Mesenchymal stem cell (in vitro differentiated cells and primary cell): ENCODE data around the gene PLA2G2C.

ENCODE experiments used
- DNase-seq: peaks from one replicate; pipeline ENCODE4 v3.0.0-alpha.2; 2013
- H2AFZ ChIP-seq: one replicate; pipeline ENCODE4 v1.6.1; 2013; ENCODE audit warnings: low read depth, mild to moderate bottlenecking, control low read depth, inconsistent platforms, low read length, moderate library complexity
- H2AK5ac ChIP-seq: 2 replicates; pipeline ENCODE4 v1.6.1; 2013; ENCODE audit warnings: low read length, moderate library complexity, mild to moderate bottlenecking, inconsistent platforms; ENCODE audit not compliant: severe bottlenecking
- H2BK120ac ChIP-seq: one replicate; pipeline ENCODE4 v1.6.1; 2013; ENCODE audit warnings: low read depth, mild to moderate bottlenecking, inconsistent platforms, low read length, moderate library complexity
- H2BK12ac ChIP-seq, 2 experiments: one replicate each; pipeline ENCODE4 v1.6.1; 2013; ENCODE audit warnings: inconsistent platforms in 2 of 2, low read length in 2 of 2, mild to moderate bottlenecking in 2 of 2, moderate library complexity in 2 of 2, control low read depth in 1 of 2
- H2BK15ac ChIP-seq: one replicate; pipeline ENCODE4 v1.6.1; 2013; ENCODE audit warnings: mild to moderate bottlenecking, low read depth, inconsistent platforms; ENCODE audit not compliant: poor library complexity, severe bottlenecking
- H2BK5ac ChIP-seq: 2 replicates; pipeline ENCODE4 v1.6.1; 2013; ENCODE audit warnings: low read depth, mild to moderate bottlenecking, low read length, control low read depth, inconsistent platforms; ENCODE audit not compliant: poor library complexity, severe bottlenecking
- H3K14ac ChIP-seq, 2 experiments: one replicate each; pipeline ENCODE4 v1.6.1; 2013; ENCODE audit warnings: inconsistent platforms in 2 of 2, low read length in 2 of 2, control low read depth in 1 of 2, mild to moderate bottlenecking in 1 of 2, moderate library complexity in 1 of 2
- H3K18ac ChIP-seq, 2 experiments: one replicate each; pipeline ENCODE4 v1.6.1; 2013; ENCODE audit warnings: inconsistent platforms in 2 of 2, low read length in 2 of 2, control low read depth in 1 of 2, low read depth in 1 of 2, mild to moderate bottlenecking in 1 of 2
- H3K23ac ChIP-seq, 2 experiments: one replicate each; pipeline ENCODE4 v1.6.1; 2013; ENCODE audit warnings: inconsistent platforms in 2 of 2, low read length in 2 of 2, mild to moderate bottlenecking in 2 of 2, moderate library complexity in 2 of 2, control low read depth in 1 of 2
- H3K27ac ChIP-seq: 2 replicates; pipeline ENCODE4 v1.5.1; 2013; ENCODE audit warnings: mild to moderate bottlenecking, moderate library complexity, low read length, control low read depth, inconsistent platforms; ENCODE audit not compliant: poor library complexity, severe bottlenecking
- H3K27me3 ChIP-seq, 2 experiments: 2 replicates each; pipeline versions ENCODE4 v1.6.1 to v1.7.0; 2013; ENCODE audit warnings: low read length in 2 of 2, mild to moderate bottlenecking in 2 of 2, moderate library complexity in 2 of 2, control low read depth in 1 of 2, inconsistent platforms in 1 of 2; ENCODE audit not compliant: control insufficient read depth in 1 of 2, insufficient read depth in 1 of 2
- H3K36me3 ChIP-seq, 2 experiments: 2 replicates each; pipeline versions ENCODE4 v1.6.1 to v1.7.0; 2013; ENCODE audit warnings: low read length in 2 of 2, control low read depth in 1 of 2, inconsistent platforms in 1 of 2, low read depth in 1 of 2, mild to moderate bottlenecking in 1 of 2; ENCODE audit not compliant: insufficient read depth in 2 of 2, control insufficient read depth in 1 of 2
- H3K4ac ChIP-seq, 2 experiments: one replicate each; pipeline ENCODE4 v1.6.1; 2013; ENCODE audit warnings: inconsistent platforms in 2 of 2, low read length in 2 of 2, mild to moderate bottlenecking in 2 of 2, moderate library complexity in 2 of 2, control low read depth in 1 of 2, low read depth in 1 of 2
- H3K4me1 ChIP-seq: 2 replicates; pipeline ENCODE4 v1.6.1; 2013; ENCODE audit warnings: low read depth, low read length, control low read depth; ENCODE audit not compliant: control insufficient read depth, insufficient read depth
- H3K4me2 ChIP-seq: 2 replicates; pipeline ENCODE4 v1.6.1; 2013; ENCODE audit warnings: low read length, mild to moderate bottlenecking, inconsistent platforms; ENCODE audit not compliant: poor library complexity, severe bottlenecking
- H3K4me3 ChIP-seq, 2 experiments: 2 replicates each; pipeline versions ENCODE4 v1.5.1 to v1.7.0; 2013; ENCODE audit warnings: low read length in 2 of 2, mild to moderate bottlenecking in 2 of 2, control low read depth in 1 of 2, low read depth in 1 of 2; ENCODE audit not compliant: insufficient read depth in 1 of 2
- H3K79me1 ChIP-seq: replicated peaks from 2 replicates; pipeline ENCODE4 v1.6.1; 2013; ENCODE audit warnings: mild to moderate bottlenecking, control low read depth, low read length, inconsistent platforms; ENCODE audit not compliant: poor library complexity, severe bottlenecking
- H3K9ac ChIP-seq: 2 replicates; pipeline ENCODE4 v1.7.0; 2013; ENCODE audit warnings: mild to moderate bottlenecking, low read length, moderate library complexity
- H3K9me3 ChIP-seq: 2 replicates; pipeline ENCODE4 v1.7.0; 2013; ENCODE audit warnings: mild to moderate bottlenecking, low read length; ENCODE audit not compliant: control insufficient read depth
- H4K8ac ChIP-seq: one replicate; pipeline ENCODE4 v1.6.1; 2013; ENCODE audit warnings: inconsistent platforms, mild to moderate bottlenecking, low read length, moderate library complexity
- H4K91ac ChIP-seq: one replicate; pipeline ENCODE4 v1.6.1; 2013; ENCODE audit warnings: mild to moderate bottlenecking, low read length, inconsistent platforms
- WGBS: methylation state at CpG from one replicate; pipeline ENCODE4 v1.1.7; 2013; ENCODE audit warnings: mixed read lengths; 5-methylcytosine and 5-hydroxymethylcytosine counted together

The PLA2G2C gene

GRCh38 chr1:20137604-20138003, 48.7 kb downstream of the PLA2G2C start:
- Histone ChIP-seq H2BK15ac (no peak overlapping the region), H4K91ac (no peak overlapping the region), H2BK5ac (no peak overlapping the region), H3K4ac (no peak overlapping the region), H3K18ac (no peak overlapping the region), H3K79me1 (no peaks in the 10 kb centered on the region), H3K9ac (no peak overlapping the region), H3K4me3 (no peak overlapping the region), H2BK12ac (no peak overlapping the region), H3K9me3 (no peaks in the 10 kb centered on the region), H3K4me2 (no peak overlapping the region), H2BK120ac (no peak overlapping the region), H2AK5ac (no peak overlapping the region), H3K4me1 (no peaks in the 10 kb centered on the region), H3K27me3 (no peaks in the 10 kb centered on the region), H3K23ac (no peak overlapping the region), H3K14ac (no peak overlapping the region), H3K36me3 (no peaks in the 10 kb centered on the region), H3K27ac (no peak overlapping the region), H2AFZ (no peak overlapping the region), H4K8ac (no peak overlapping the region)
- no peak for DNase-seq
- 94% methylated on average over 1 of the region's 1 CpG for WGBS

- H3K14ac ChIP-seq, result no peak overlapping the region
- H3K27ac ChIP-seq, result no peak overlapping the region
- no peak overlapping the region for H4K91ac ChIP-seq
- no peak overlapping the region for H2BK15ac ChIP-seq
- 82% methylated on average over 3 of the region's 4 CpGs for WGBS
- H3K4me2 ChIP-seq, result no peak overlapping the region
- no peak overlapping the region for H2AK5ac ChIP-seq
- H2AFZ ChIP-seq, result no peak overlapping the region
- H3K36me3 ChIP-seq, result no peaks in the 10 kb centered on the region
- H3K4me3 ChIP-seq, result no peak overlapping the region
- DNase-seq, result no peak
- H4K8ac ChIP-seq, result no peak overlapping the region
- H3K4ac ChIP-seq, result no peak overlapping the region
- no peak overlapping the region for H3K18ac ChIP-seq
- H2BK5ac ChIP-seq, result no peak overlapping the region
- no peak overlapping the region for H2BK120ac ChIP-seq
- no peaks in the 10 kb centered on the region for H3K27me3 ChIP-seq
- no peak overlapping the region for H2BK12ac ChIP-seq
- no peaks in the 10 kb centered on the region for H3K9me3 ChIP-seq
- H3K23ac ChIP-seq, result no peak overlapping the region
- no peak overlapping the region for H3K9ac ChIP-seq
- H3K79me1 ChIP-seq, result no peaks in the 10 kb centered on the region
- no peaks in the 10 kb centered on the region for H3K4me1 ChIP-seq
Observed at GRCh38 chr1:20137055-20137454, 49.3 kb downstream of the PLA2G2C start.

GRCh38 chr1:20136249-20136648, 50.1 kb downstream of the PLA2G2C start:
- H3K9ac ChIP-seq, result no peak overlapping the region
- H3K9me3 ChIP-seq, result no peaks in the 10 kb centered on the region
- no peak overlapping the region for H3K4ac ChIP-seq
- H2BK5ac ChIP-seq, result no peak overlapping the region
- H2BK15ac ChIP-seq, result no peak overlapping the region
- no peak overlapping the region for H2AFZ ChIP-seq
- no peaks in the 10 kb centered on the region for H3K79me1 ChIP-seq
- no peaks in the 10 kb centered on the region for H3K27me3 ChIP-seq
- no peak overlapping the region for H2BK12ac ChIP-seq
- H3K27ac ChIP-seq, result no peak overlapping the region
- H4K91ac ChIP-seq, result no peak overlapping the region
- H3K4me2 ChIP-seq, result no peak overlapping the region
- H2BK120ac ChIP-seq, result no peak overlapping the region
- H3K4me1 ChIP-seq, result no peaks in the 10 kb centered on the region
- no peak overlapping the region for H3K4me3 ChIP-seq
- H2AK5ac ChIP-seq, result no peak overlapping the region
- no peaks in the 10 kb centered on the region for H3K36me3 ChIP-seq
- H3K14ac ChIP-seq, result no peak overlapping the region
- no peak overlapping the region for H3K23ac ChIP-seq
- H4K8ac ChIP-seq, result no peak overlapping the region
- WGBS, result 83% methylated on average over 3 of the region's 3 CpGs
- DNase-seq, result no peak
- no peak overlapping the region for H3K18ac ChIP-seq

- Histone ChIP-seq H3K4me3 (no peak overlapping the region), H2AK5ac (no peak overlapping the region), H3K4me2 (no peak overlapping the region), H2BK15ac (no peak overlapping the region), H3K18ac (no peak overlapping the region), H4K91ac (no peak overlapping the region), H3K14ac (no peak overlapping the region), H2BK12ac (no peak overlapping the region), H4K8ac (no peak overlapping the region), H2BK120ac (no peak overlapping the region), H2AFZ (no peak overlapping the region), H3K9me3 (no peaks in the 10 kb centered on the region), H3K27me3 (no peaks in the 10 kb centered on the region), H2BK5ac (no peak overlapping the region), H3K36me3 (no peaks in the 10 kb centered on the region), H3K27ac (no peak overlapping the region), H3K4ac (no peak overlapping the region), H3K23ac (no peak overlapping the region), H3K79me1 (no peaks in the 10 kb centered on the region), H3K4me1 (no peaks in the 10 kb centered on the region), H3K9ac (no peak overlapping the region)
- no CpG with 5 or more reads among the region's 3 CpGs for WGBS
- no peak for DNase-seq
Observed at GRCh38 chr1:20134995-20135394, 51.3 kb downstream of the PLA2G2C start.
